HG03139 (cell line): ENCODE results near the gene SP7.

ENCODE experiments used
- ATAC-seq: cut with Tn5 transposase; IDR thresholded peaks from one replicate; pipeline ENCODE4 v1.9.1; 2021; ENCODE audit not compliant: unreplicated experiment

The SP7 gene

DNA sequence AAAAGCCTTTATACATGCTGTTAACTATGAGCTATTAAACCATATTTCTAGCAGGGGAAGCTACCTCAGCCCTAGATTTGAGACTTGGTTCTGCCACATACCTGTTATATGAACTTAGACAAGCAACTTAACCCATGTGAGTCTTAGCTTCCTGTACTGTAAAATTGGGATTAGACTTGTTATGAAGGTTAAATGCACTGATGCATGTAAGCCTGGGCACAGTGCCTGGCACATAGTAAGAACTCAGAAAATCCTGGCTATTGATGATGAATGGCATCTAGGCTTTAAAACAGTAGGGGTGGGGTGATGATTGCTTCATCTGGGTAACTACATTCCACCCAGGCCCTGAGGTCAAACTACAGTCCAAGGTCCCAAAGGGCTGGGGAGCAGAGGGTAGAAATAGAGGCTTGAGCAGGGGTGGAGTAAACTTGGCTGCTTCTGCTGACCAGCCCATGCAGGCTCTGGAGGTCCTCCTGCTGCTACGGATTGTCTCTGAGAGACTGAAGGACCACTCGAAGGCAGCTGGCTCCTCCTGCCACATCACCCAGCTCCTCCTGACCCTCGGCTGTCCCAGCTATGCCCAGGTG, 56.8 kb downstream of the SP7 start:
- ATAC-seq: no peak

DNA sequence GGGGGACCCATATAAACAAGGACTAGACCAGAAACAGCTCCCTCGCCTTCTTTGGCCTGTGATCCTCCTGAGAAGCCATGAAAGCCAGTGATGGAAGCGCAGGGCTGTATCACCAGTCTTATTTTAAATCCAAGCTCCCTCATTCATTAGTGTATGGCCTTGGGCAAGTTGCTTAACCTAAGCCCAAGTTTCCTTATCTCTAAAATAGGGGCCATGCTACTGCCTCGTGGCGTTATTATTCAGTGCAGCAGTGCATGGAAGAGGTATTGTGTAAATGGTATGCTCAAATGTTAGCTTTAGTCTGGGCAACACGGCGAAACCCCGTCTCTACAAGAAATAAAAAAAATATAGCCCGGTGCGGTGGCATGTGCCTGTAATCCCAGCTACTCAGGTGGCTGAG, 58.2 kb downstream of the SP7 start:
- no peak for ATAC-seq
